SU-DHL-6 (cell line): ENCODE results near the gene PITPNC1.

Source experiments
- EZH2phosphoT487 ChIP-seq: fragments of 200-600 bp; sonication (generic), shearing (Covaris generic); conservative IDR thresholded peaks from 2 replicates; pipeline ENCODE4 v1.6.1; 2018; ENCODE audit warnings: mild to moderate bottlenecking, antibody characterized with exemption, low read length, moderate library complexity, mixed read lengths
- TF ChIP-seq, protein P1 (sequence below): fragments of 200-600 bp; sonication (generic); IDR thresholded peaks from one replicate; pipeline ENCODE4 v1.5.1; 2017; ENCODE audit warnings: antibody characterized with exemption, mild to moderate bottlenecking, low read length, moderate library complexity; ENCODE audit not compliant: insufficient read depth, poor library complexity, severe bottlenecking

DNA sequence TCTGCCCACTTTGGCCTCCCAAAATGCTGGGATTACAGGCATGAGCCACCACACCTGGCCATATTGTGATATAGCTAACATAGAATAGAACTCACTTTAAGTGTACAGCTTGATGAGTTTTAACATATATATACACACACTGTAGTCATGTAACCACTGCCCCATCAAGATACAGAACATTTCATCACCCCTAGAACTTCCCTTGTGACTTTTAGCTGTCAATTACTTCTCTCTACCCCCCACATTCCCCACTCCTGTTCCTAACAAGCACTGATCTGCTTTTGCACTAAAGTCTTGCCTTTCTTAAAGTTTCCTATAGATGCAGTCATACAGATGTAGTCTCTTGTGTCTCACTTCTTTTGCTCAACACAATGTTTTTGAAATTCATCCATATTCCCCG is 93.1 kb downstream of the PITPNC1 start:
- TF ChIP-seq, protein P1, sequence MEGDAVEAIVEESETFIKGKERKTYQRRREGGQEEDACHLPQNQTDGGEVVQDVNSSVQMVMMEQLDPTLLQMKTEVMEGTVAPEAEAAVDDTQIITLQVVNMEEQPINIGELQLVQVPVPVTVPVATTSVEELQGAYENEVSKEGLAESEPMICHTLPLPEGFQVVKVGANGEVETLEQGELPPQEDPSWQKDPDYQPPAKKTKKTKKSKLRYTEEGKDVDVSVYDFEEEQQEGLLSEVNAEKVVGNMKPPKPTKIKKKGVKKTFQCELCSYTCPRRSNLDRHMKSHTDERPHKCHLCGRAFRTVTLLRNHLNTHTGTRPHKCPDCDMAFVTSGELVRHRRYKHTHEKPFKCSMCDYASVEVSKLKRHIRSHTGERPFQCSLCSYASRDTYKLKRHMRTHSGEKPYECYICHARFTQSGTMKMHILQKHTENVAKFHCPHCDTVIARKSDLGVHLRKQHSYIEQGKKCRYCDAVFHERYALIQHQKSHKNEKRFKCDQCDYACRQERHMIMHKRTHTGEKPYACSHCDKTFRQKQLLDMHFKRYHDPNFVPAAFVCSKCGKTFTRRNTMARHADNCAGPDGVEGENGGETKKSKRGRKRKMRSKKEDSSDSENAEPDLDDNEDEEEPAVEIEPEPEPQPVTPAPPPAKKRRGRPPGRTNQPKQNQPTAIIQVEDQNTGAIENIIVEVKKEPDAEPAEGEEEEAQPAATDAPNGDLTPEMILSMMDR = no peak
- no peak for TF ChIP-seq EZH2phosphoT487
